Mesendoderm (in vitro differentiated cells): ENCODE results near the gene METTL27.
A peak's percentile ranks its signal among the peaks of the same experiment; 100 is the strongest.
"Not testable (repeated sequence)": the region's sequence is repeated elsewhere in the genome, so short reads cannot be mapped to it uniquely, and the experiment has no call there.

Experiments used
- DNase-seq: peaks from one replicate; pipeline ENCODE4 v3.0.0; 2013
- H2AK5ac ChIP-seq: 2 replicates; pipeline ENCODE4 v1.6.1; 2013; ENCODE audit warnings: low read length, inconsistent platforms
- H2BK120ac ChIP-seq: 2 replicates; pipeline ENCODE4 v1.6.1; 2013; ENCODE audit warnings: low read depth, mild to moderate bottlenecking, low read length, moderate library complexity, mixed read lengths
- H2BK15ac ChIP-seq: replicated peaks from 2 replicates; pipeline ENCODE4 v1.6.1; 2013; ENCODE audit warnings: low read depth, mild to moderate bottlenecking, moderate library complexity
- H2BK5ac ChIP-seq: 2 replicates; pipeline ENCODE4 v1.6.1; 2013; ENCODE audit warnings: low read length, inconsistent platforms
- H3K18ac ChIP-seq: 2 replicates; pipeline ENCODE4 v1.6.1; 2013; ENCODE audit warnings: mild to moderate bottlenecking, low read length, mixed read lengths
- H3K23ac ChIP-seq: one replicate; pipeline ENCODE4 v1.6.1; 2013; ENCODE audit warnings: low read length
- H3K27ac ChIP-seq: 2 replicates; pipeline ENCODE4 v1.5.1; 2013; ENCODE audit warnings: low read depth, mild to moderate bottlenecking, inconsistent platforms, low read length, moderate library complexity
- H3K27me3 ChIP-seq: 2 replicates; pipeline ENCODE4 v1.6.1; 2013; ENCODE audit warnings: low read length, control low read depth, mild to moderate bottlenecking, inconsistent platforms; ENCODE audit not compliant: insufficient read depth, poor library complexity
- H3K36me3 ChIP-seq: 2 replicates; pipeline ENCODE4 v1.6.1; 2013; ENCODE audit warnings: low read length, inconsistent platforms; ENCODE audit not compliant: control insufficient read depth, insufficient read depth
- H3K4ac ChIP-seq: one replicate; pipeline ENCODE4 v1.6.1; 2013; ENCODE audit warnings: low read depth, mild to moderate bottlenecking, low read length, moderate library complexity
- H3K4me1 ChIP-seq: 2 replicates; pipeline ENCODE4 v1.6.1; 2013; ENCODE audit warnings: low read depth, low read length, inconsistent platforms; ENCODE audit not compliant: control insufficient read depth
- H3K4me2 ChIP-seq: 2 replicates; pipeline ENCODE4 v1.6.1; 2013; ENCODE audit warnings: low read length
- H3K4me3 ChIP-seq: 2 replicates; pipeline ENCODE4 v1.5.1; 2013; ENCODE audit warnings: mild to moderate bottlenecking, low read length
- H3K56ac ChIP-seq: one replicate; pipeline ENCODE4 v1.6.1; 2013; ENCODE audit warnings: low read length
- H3K79me1 ChIP-seq: 2 replicates; pipeline ENCODE4 v1.6.1; 2013; ENCODE audit warnings: low read length, inconsistent platforms
- H3K79me2 ChIP-seq: 2 replicates; pipeline ENCODE4 v1.6.1; 2013; ENCODE audit warnings: mild to moderate bottlenecking, low read length; ENCODE audit not compliant: control insufficient read depth, insufficient read depth
- H3K9ac ChIP-seq: 2 replicates; pipeline ENCODE4 v1.6.1; 2013; ENCODE audit warnings: low read length, inconsistent platforms
- H4K5ac ChIP-seq: one replicate; pipeline ENCODE4 v1.6.1; 2013; ENCODE audit warnings: low read length
- H4K8ac ChIP-seq: one replicate; pipeline ENCODE4 v1.6.1; 2013; ENCODE audit warnings: low read depth, mild to moderate bottlenecking, control low read depth, low read length, moderate library complexity
- WGBS: extraction: QIAGEN DNeasy Blood & Tissue Kit; methylation state at CpG from one replicate; pipeline ENCODE4 v1.1.7; 2013; ENCODE audit warnings: low lambda C conversion rate, missing lambda C conversion rate; ENCODE audit not compliant: insufficient coverage; ENCODE audit errors: extremely low coverage; 5-methylcytosine and 5-hydroxymethylcytosine counted together

Gene METTL27

GRCh38 chr7:73885975-73886798 is 43.9 kb upstream of the METTL27 start:
- Histone ChIP-seq H2AK5ac (peak overlapping the region; percentile 64), H3K23ac (peak overlapping the region; percentile 51), H3K79me2 (no peaks in the 10 kb centered on the region), H3K18ac (peak overlapping the region; percentile 41), H2BK120ac (peak overlapping the region; percentile 3), H4K5ac (no peak overlapping the region), H3K4me1 (peaks cover 12% of the 10 kb centered on the region), H3K79me1 (no peaks in the 10 kb centered on the region), H3K9ac (peak overlapping the region; percentile 42), H3K36me3 (no peaks in the 10 kb centered on the region), H3K4ac (peak overlapping the region; percentile 71), H2BK5ac (peak overlapping the region; percentile 71), H4K8ac (no peak overlapping the region), H3K27ac (peak overlapping the region; percentile 75), H3K56ac (peak overlapping the region; percentile 80), H3K4me3 (no peak overlapping the region), H2BK15ac (no peak overlapping the region), H3K27me3 (no peaks in the 10 kb centered on the region), H3K4me2 (no peak overlapping the region)
- no CpG with 5 or more reads among the region's 25 CpGs for WGBS
- peak; percentile 97 for DNase-seq

DNA sequence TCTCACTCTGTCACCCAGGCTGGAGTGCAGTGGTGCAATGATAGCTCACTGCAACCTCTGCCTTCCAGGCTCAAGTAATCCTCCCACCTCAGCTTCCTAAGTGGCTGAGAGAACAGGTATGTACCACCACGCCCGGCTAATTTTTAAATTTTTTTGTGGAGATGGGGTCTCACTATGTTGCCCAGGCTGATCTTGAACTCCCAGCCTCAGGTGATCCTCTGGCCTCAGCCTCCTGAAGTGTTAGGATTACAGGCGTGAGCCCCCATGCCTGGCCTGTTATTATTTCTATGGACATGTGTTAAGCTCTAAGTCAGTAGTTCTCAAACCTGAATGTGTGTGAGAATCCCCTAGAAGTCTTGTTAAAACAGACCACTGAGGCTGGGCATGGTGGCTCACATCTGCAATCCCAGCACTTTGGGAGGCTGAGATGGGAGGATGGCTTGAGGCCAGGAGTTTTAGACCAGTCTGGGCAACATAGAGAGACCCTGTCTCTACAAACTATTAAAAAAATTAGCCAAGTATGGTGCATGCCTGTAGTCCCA is 43.2 kb upstream of the METTL27 start:
- no CpG with 5 or more reads among the region's 3 CpGs for WGBS
- Histone ChIP-seq H3K79me2 (no peaks in the 10 kb centered on the region), H2AK5ac (no peak overlapping the region), H3K18ac (no peak overlapping the region), H4K8ac (no peak overlapping the region), H3K9ac (no peak overlapping the region), H3K4ac (no peak overlapping the region), H3K23ac (no peak overlapping the region), H3K4me3 (no peak overlapping the region), H3K79me1 (no peaks in the 10 kb centered on the region), H3K36me3 (no peaks in the 10 kb centered on the region), H2BK15ac (no peak overlapping the region), H3K27me3 (no peaks in the 10 kb centered on the region), H3K27ac (peak overlapping the region; percentile 30), H3K4me2 (no peak overlapping the region), H2BK120ac (no peak overlapping the region), H3K56ac (no peak overlapping the region), H3K4me1 (peaks cover 12% of the 10 kb centered on the region), H4K5ac (no peak overlapping the region), H2BK5ac (no peak overlapping the region)
- DNase-seq = no peak

GRCh38 chr7:73884867-73885422 is 42.6 kb upstream of the METTL27 start:
- not testable (repeated sequence) for H2BK120ac ChIP-seq, H3K79me1 ChIP-seq, H3K18ac ChIP-seq, H3K79me2 ChIP-seq, H3K9ac ChIP-seq, H3K4ac ChIP-seq, H3K27ac ChIP-seq, H3K56ac ChIP-seq, H4K8ac ChIP-seq, H2BK15ac ChIP-seq, H4K5ac ChIP-seq, H3K36me3 ChIP-seq, H3K4me3 ChIP-seq, H2BK5ac ChIP-seq, H2AK5ac ChIP-seq, H3K4me2 ChIP-seq, H3K27me3 ChIP-seq, H3K23ac ChIP-seq, DNase-seq
- no CpG with 5 or more reads among the region's 3 CpGs for WGBS
- peaks cover 12% of the 10 kb centered on the region for H3K4me1 ChIP-seq

GRCh38 chr7:73882047-73882402 is 39.7 kb upstream of the METTL27 start:
- H3K4me2 ChIP-seq = no peak overlapping the region
- H3K27me3 ChIP-seq = no peaks in the 10 kb centered on the region
- no peak overlapping the region for H4K8ac ChIP-seq
- no peak for DNase-seq
- H3K4ac ChIP-seq = no peak overlapping the region
- WGBS = no CpG with 5 or more reads among the region's 3 CpGs
- H3K27ac ChIP-seq = no peak overlapping the region
- no peak overlapping the region for H3K4me3 ChIP-seq
- no peaks in the 10 kb centered on the region for H3K36me3 ChIP-seq
- no peak overlapping the region for H3K18ac ChIP-seq
- no peak overlapping the region for H2AK5ac ChIP-seq
- H3K56ac ChIP-seq = no peak overlapping the region
- no peak overlapping the region for H2BK15ac ChIP-seq
- H3K9ac ChIP-seq = no peak overlapping the region
- no peak overlapping the region for H3K23ac ChIP-seq
- H2BK5ac ChIP-seq = no peak overlapping the region
- H3K79me1 ChIP-seq = no peaks in the 10 kb centered on the region
- no peaks in the 10 kb centered on the region for H3K79me2 ChIP-seq
- H3K4me1 ChIP-seq = peaks cover 5% of the 10 kb centered on the region
- no peak overlapping the region for H2BK120ac ChIP-seq
- no peak overlapping the region for H4K5ac ChIP-seq

DNA sequence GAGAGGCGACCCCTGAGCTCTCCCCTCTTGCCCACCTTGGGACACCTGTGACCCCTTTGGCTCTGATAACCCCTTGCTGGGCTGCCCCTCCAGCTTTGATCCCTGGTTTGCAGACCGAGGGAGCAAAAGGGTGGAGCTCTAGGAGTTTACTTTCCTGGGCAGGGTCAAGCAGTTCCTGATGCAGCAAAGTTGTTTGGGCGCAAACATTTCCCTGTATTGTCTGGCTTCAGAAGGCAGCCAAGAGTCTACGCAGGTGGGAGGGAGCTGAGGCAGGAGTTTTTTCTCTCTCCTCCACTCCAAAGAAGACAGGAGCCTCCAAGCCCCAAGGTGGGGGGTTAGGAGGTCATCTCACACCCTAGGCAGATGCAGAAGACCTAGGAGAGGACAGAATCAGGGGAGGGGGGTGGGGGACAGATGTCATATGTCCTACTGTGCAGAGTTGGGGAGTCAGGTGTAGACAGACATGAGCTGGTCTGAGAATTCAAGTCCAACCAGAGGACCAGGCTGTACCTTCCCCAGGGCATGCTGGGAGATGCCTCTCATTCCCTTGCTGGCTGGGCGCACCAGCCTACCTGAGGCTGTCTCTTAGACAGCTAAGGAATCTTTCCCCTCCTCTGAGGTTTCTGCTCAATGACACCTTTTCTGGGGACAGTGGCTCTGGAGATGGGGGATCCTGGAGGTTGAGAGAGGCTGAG is 39.2 kb upstream of the METTL27 start:
- DNase-seq = no peak
- Histone ChIP-seq H3K27me3 (no peaks in the 10 kb centered on the region), H3K4me1 (peaks cover under 1% of the 10 kb centered on the region), H3K79me2 (no peaks in the 10 kb centered on the region), H4K8ac (no peak overlapping the region), H2BK5ac (no peak overlapping the region), H3K36me3 (no peaks in the 10 kb centered on the region), H3K23ac (no peak overlapping the region), H3K4me3 (no peak overlapping the region), H3K56ac (no peak overlapping the region), H2BK15ac (no peak overlapping the region), H4K5ac (no peak overlapping the region), H3K18ac (no peak overlapping the region), H3K9ac (no peak overlapping the region), H2BK120ac (no peak overlapping the region), H3K79me1 (no peaks in the 10 kb centered on the region), H3K4ac (no peak overlapping the region), H3K4me2 (no peak overlapping the region), H3K27ac (no peak overlapping the region), H2AK5ac (no peak overlapping the region)
- WGBS = no CpG with 5 or more reads among the region's 5 CpGs
